Liver (tissue), 9 donors: ENCODE results near the gene CFAP70. TPM values are rescaled to one million over a fixed set of nuclear protein-coding genes. Genes with fewer than 3 reads are reported as not detected.

Experiments used
- DNase-seq: peaks from one replicate; pipeline ENCODE4 v3.0.0-alpha.2; 2017; ENCODE audit warnings: low spot score
- H3K27ac ChIP-seq, 2 donors: one replicate each; pipeline ENCODE4 v1.7.0; 2013; ENCODE audit warnings: inconsistent platforms in 2 of 2, low read length in 2 of 2, control low read depth in 1 of 2, low read depth in 1 of 2, mild to moderate bottlenecking in 1 of 2
- H3K27me3 ChIP-seq, 4 donors: one replicate each; pipeline versions ENCODE4 v1.6.1 to v1.7.0; 2013; ENCODE audit warnings: low read length in 3 of 4, inconsistent platforms in 1 of 4, mild to moderate bottlenecking in 1 of 4, moderate library complexity in 1 of 4; ENCODE audit not compliant: control insufficient read depth in 4 of 4, insufficient read depth in 4 of 4
- H3K36me3 ChIP-seq, 4 donors: one replicate each; pipeline versions ENCODE4 v1.6.1 to v1.7.0; 2013; ENCODE audit warnings: low read length in 3 of 4, mild to moderate bottlenecking in 3 of 4, low read depth in 1 of 4, moderate library complexity in 1 of 4; ENCODE audit not compliant: control insufficient read depth in 4 of 4, insufficient read depth in 3 of 4
- H3K4me1 ChIP-seq, 4 donors: one replicate each; pipeline versions ENCODE4 v1.6.1 to v1.7.0; 2013; ENCODE audit warnings: low read length in 3 of 4, mild to moderate bottlenecking in 3 of 4, moderate library complexity in 1 of 4; ENCODE audit not compliant: control insufficient read depth in 4 of 4, insufficient read depth in 4 of 4
- H3K4me3 ChIP-seq, 3 donors: one replicate each; pipeline versions ENCODE4 v1.6.1 to v1.7.0; 2013; ENCODE audit warnings: low read length in 3 of 3, control low read depth in 1 of 3, low read depth in 1 of 3, mild to moderate bottlenecking in 1 of 3
- H3K9ac ChIP-seq, 2 donors: one replicate each; pipeline ENCODE4 v1.7.0; 2013; ENCODE audit warnings: low read length in 2 of 2, mild to moderate bottlenecking in 2 of 2, moderate library complexity in 2 of 2, control low read depth in 1 of 2, low read depth in 1 of 2
- H3K9me3 ChIP-seq, 4 donors: one replicate each; pipeline versions ENCODE4 v1.6.1 to v1.7.0; 2013; ENCODE audit warnings: low read length in 3 of 4; ENCODE audit not compliant: control insufficient read depth in 4 of 4
- EGR1 ChIP-seq, 2 donors: IDR thresholded peaks; 2 replicates each; pipeline ENCODE4 v1.6.1; 2016 to 2018; ENCODE audit warnings: antibody characterized with exemption in 2 of 2, low read depth in 2 of 2
- FOXA1 ChIP-seq: IDR thresholded peaks from 2 replicates; pipeline ENCODE4 v1.6.1; 2016; ENCODE audit warnings: antibody characterized with exemption
- FOXA2 ChIP-seq: IDR thresholded peaks from 2 replicates; pipeline ENCODE4 v1.6.1; 2016; ENCODE audit warnings: antibody characterized with exemption
- GABPA ChIP-seq, 2 donors: IDR thresholded peaks in 1 of 2; conservative IDR thresholded peaks in 1 of 2; 2 replicates each; pipeline ENCODE4 v1.6.1; 2016; ENCODE audit warnings: antibody characterized with exemption in 2 of 2, mild to moderate bottlenecking in 1 of 2, moderate library complexity in 1 of 2
- HNF4A ChIP-seq, 2 donors: conservative IDR thresholded peaks; 2 replicates each; pipeline ENCODE4 v1.6.1; 2016; ENCODE audit warnings: antibody characterized with exemption in 2 of 2, mild to moderate bottlenecking in 2 of 2
- HNF4G ChIP-seq: IDR thresholded peaks from 2 replicates; pipeline ENCODE4 v1.6.1; 2016; ENCODE audit warnings: antibody characterized with exemption
- JUND ChIP-seq, 2 donors: IDR thresholded peaks; 2 replicates each; pipeline ENCODE4 v1.6.1; 2016; ENCODE audit warnings: antibody characterized with exemption in 2 of 2
- NR2F2 ChIP-seq: IDR thresholded peaks from 2 replicates; pipeline ENCODE4 v1.6.1; 2016; ENCODE audit warnings: antibody characterized with exemption
- RAD21 ChIP-seq, 2 donors: IDR thresholded peaks; 2 replicates each; pipeline ENCODE4 v1.6.1; 2016; ENCODE audit warnings: antibody characterized with exemption in 2 of 2, mild to moderate bottlenecking in 2 of 2
- RXRA ChIP-seq, 2 donors: IDR thresholded peaks; 2 replicates each; pipeline ENCODE4 v1.6.1; 2017 to 2018; ENCODE audit warnings: antibody characterized with exemption in 2 of 2, mild to moderate bottlenecking in 1 of 2
- SP1 ChIP-seq: IDR thresholded peaks from 2 replicates; pipeline ENCODE4 v1.6.1; 2018; ENCODE audit warnings: antibody characterized with exemption, mild to moderate bottlenecking
- TAF1 ChIP-seq: conservative IDR thresholded peaks from 2 replicates; pipeline ENCODE4 v1.6.1; 2016; ENCODE audit warnings: antibody characterized with exemption, mild to moderate bottlenecking
- YY1 ChIP-seq: IDR thresholded peaks from 2 replicates; pipeline ENCODE4 v1.6.1; 2016; ENCODE audit warnings: antibody characterized with exemption, mild to moderate bottlenecking
- WGBS: extraction: QIAGEN DNeasy Blood & Tissue Kit; methylation state at CpG from one replicate; pipeline ENCODE4 v1.1.7; 2013; 5-methylcytosine and 5-hydroxymethylcytosine counted together
- polyA plus RNA-seq, 2 donors: library from polyadenylated mRNA; stranded (reverse) in 1 of 2; unstranded in 1 of 2; fragments of 200-250 nt in 1 of 2; fragments of >200 nt in 1 of 2; fragmentation: Nextera tagmentation in 1 of 2; extraction: Ambion mirVana in 1 of 2; gene quantifications; one replicate each; pipeline versions ENCODE4 v1.2.1 to v1.2.3, GENCODE V29; 2013 to 2015
- total RNA-seq, 2 donors: library from RNA; depleted of rRNA; stranded (reverse); fragments of >200 nt; gene quantifications; one replicate each; pipeline ENCODE4 v1.2.3, GENCODE V29; 2014
- TF ChIP-seq, protein P1 (sequence below): IDR thresholded peaks from 2 replicates; pipeline ENCODE4 v1.6.1; 2016; ENCODE audit warnings: antibody characterized with exemption
- TF ChIP-seq, protein P2 (sequence below): IDR thresholded peaks from 2 replicates; pipeline ENCODE4 v1.6.1; 2016; ENCODE audit warnings: antibody characterized with exemption
- TF ChIP-seq, protein P3 (sequence below): IDR thresholded peaks from 2 replicates; pipeline ENCODE4 v1.6.1; 2016; ENCODE audit warnings: antibody characterized with exemption, mild to moderate bottlenecking
- TF ChIP-seq, protein P4 (sequence below): IDR thresholded peaks from 2 replicates; pipeline ENCODE4 v1.6.1; 2016; ENCODE audit warnings: antibody characterized with exemption
- TF ChIP-seq, protein P5 (sequence below): fragments of 150-350 bp; IDR thresholded peaks from 2 replicates; pipeline ENCODE4 v1.5.1; 2017; ENCODE audit warnings: improper control_type of control experiment, low read depth, low read length; ENCODE audit not compliant: missing input control
- donor health status: healthy.
- donor health status: healthy.
- donor health status: healthy.
- donor health status: healthy.
- donor health status: healthy.

The CFAP70 gene
- total and polyA plus RNA-seq, 4 donors, result 0.46 to 2.3 (median 0.80) TPM

DNA sequence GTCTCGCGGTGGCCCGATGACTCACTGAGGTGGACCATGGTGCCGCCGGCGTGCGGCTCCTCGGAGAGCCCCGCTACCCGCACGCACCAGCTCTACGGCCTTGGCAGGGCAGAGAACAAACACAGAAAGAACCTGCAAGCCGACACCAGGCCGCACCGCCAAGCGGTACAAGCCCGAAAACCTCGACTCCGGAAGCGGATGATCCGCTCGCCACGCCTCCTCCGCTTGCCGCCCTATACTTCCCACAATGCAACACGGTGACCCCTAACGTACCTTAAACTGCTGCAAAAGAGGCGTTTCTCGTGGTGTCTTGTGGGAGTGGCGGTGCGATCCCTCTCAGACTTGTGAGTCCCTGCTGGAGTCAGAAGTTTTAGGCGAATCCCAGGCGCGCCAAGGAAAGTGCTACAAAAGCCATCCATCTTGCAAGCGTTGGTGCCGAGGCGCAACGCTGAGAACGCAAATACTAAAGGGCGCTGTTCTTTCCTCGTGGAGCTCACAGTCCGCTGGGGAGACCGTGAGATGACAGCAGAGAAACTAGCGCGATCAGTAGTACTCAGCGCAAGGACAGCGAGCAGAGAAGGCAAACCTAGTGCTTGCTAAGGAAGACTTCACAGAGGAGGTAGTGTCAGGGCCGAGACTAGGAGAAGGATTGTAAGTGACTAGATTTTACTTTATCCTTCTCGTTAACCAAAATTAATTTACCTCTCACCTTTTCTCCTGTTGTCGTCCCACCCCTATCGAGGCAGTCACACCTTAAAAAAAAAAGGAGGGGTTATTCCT lies 106.0 kb downstream of the CFAP70 start, which contains the start of gene MRPS16:
MRPS16 (minus strand) TSS at position 200 of the 780 bp plus-strand sequence; CDS start at position 38, 162 bp downstream.
- peak; percentile 93 for DNase-seq
- TF ChIP-seq GABPA (IDR thresholded peaks at IDR 0.05 in 1 of 2, conservative IDR thresholded peaks at IDR 0.05 in 1 of 2) (peak; percentile 49 to 94), TAF1 (peak; percentile 69), EGR1 (IDR thresholded peaks at IDR 0.05; ENCODE audit: low read depth in 2 of 2) (no peak), RAD21 (IDR thresholded peaks at IDR 0.05) (peak; percentile 29 to 55), HNF4A (conservative IDR thresholded peaks at IDR 0.05) (peak; percentile 59 to 81), HNF4G (peak; percentile 3), JUND (IDR thresholded peaks at IDR 0.05) (peak; percentile 69 to 77), SP1 (peak; percentile 82), RXRA (IDR thresholded peaks at IDR 0.05) (peak; percentile 86 to 88), FOXA1 (peak; percentile 60), FOXA2 (peak; percentile 46), NR2F2 (peak; percentile 89), YY1 (peak; percentile 95)
- TF ChIP-seq, protein P1, sequence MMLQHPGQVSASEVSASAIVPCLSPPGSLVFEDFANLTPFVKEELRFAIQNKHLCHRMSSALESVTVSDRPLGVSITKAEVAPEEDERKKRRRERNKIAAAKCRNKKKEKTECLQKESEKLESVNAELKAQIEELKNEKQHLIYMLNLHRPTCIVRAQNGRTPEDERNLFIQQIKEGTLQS, result no peak
- TF ChIP-seq, protein P2, sequence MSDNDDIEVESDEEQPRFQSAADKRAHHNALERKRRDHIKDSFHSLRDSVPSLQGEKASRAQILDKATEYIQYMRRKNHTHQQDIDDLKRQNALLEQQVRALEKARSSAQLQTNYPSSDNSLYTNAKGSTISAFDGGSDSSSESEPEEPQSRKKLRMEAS, result peak; percentile 98
- TF ChIP-seq, protein P3, sequence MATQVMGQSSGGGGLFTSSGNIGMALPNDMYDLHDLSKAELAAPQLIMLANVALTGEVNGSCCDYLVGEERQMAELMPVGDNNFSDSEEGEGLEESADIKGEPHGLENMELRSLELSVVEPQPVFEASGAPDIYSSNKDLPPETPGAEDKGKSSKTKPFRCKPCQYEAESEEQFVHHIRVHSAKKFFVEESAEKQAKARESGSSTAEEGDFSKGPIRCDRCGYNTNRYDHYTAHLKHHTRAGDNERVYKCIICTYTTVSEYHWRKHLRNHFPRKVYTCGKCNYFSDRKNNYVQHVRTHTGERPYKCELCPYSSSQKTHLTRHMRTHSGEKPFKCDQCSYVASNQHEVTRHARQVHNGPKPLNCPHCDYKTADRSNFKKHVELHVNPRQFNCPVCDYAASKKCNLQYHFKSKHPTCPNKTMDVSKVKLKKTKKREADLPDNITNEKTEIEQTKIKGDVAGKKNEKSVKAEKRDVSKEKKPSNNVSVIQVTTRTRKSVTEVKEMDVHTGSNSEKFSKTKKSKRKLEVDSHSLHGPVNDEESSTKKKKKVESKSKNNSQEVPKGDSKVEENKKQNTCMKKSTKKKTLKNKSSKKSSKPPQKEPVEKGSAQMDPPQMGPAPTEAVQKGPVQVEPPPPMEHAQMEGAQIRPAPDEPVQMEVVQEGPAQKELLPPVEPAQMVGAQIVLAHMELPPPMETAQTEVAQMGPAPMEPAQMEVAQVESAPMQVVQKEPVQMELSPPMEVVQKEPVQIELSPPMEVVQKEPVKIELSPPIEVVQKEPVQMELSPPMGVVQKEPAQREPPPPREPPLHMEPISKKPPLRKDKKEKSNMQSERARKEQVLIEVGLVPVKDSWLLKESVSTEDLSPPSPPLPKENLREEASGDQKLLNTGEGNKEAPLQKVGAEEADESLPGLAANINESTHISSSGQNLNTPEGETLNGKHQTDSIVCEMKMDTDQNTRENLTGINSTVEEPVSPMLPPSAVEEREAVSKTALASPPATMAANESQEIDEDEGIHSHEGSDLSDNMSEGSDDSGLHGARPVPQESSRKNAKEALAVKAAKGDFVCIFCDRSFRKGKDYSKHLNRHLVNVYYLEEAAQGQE, result peak; percentile 88
- TF ChIP-seq, protein P4, sequence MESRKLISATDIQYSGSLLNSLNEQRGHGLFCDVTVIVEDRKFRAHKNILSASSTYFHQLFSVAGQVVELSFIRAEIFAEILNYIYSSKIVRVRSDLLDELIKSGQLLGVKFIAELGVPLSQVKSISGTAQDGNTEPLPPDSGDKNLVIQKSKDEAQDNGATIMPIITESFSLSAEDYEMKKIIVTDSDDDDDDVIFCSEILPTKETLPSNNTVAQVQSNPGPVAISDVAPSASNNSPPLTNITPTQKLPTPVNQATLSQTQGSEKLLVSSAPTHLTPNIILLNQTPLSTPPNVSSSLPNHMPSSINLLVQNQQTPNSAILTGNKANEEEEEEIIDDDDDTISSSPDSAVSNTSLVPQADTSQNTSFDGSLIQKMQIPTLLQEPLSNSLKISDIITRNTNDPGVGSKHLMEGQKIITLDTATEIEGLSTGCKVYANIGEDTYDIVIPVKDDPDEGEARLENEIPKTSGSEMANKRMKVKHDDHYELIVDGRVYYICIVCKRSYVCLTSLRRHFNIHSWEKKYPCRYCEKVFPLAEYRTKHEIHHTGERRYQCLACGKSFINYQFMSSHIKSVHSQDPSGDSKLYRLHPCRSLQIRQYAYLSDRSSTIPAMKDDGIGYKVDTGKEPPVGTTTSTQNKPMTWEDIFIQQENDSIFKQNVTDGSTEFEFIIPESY, result peak; percentile 97
- TF ChIP-seq, protein P5, sequence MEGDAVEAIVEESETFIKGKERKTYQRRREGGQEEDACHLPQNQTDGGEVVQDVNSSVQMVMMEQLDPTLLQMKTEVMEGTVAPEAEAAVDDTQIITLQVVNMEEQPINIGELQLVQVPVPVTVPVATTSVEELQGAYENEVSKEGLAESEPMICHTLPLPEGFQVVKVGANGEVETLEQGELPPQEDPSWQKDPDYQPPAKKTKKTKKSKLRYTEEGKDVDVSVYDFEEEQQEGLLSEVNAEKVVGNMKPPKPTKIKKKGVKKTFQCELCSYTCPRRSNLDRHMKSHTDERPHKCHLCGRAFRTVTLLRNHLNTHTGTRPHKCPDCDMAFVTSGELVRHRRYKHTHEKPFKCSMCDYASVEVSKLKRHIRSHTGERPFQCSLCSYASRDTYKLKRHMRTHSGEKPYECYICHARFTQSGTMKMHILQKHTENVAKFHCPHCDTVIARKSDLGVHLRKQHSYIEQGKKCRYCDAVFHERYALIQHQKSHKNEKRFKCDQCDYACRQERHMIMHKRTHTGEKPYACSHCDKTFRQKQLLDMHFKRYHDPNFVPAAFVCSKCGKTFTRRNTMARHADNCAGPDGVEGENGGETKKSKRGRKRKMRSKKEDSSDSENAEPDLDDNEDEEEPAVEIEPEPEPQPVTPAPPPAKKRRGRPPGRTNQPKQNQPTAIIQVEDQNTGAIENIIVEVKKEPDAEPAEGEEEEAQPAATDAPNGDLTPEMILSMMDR, result no peak
- peak within 1 kb of the TSS; percentile 83 to 97 (median 94) for H3K4me3 ChIP-seq
- H3K27ac ChIP-seq, result peak within 1 kb of the TSS; percentile 67 to 90
- no peaks in the 10 kb centered on the region for H3K9me3 ChIP-seq
- no peaks in the 10 kb centered on the region for H3K27me3 ChIP-seq
- peaks cover 3 to 7% (median 5%) of the 10 kb centered on the region in 4 donors for H3K36me3 ChIP-seq
- peaks cover 6 to 30% (median 26%) of the 10 kb centered on the region in 4 donors for H3K4me1 ChIP-seq
- WGBS, result under 1% methylated on average over 51 of the region's 51 CpGs
- H3K9ac ChIP-seq, result peak within 1 kb of the TSS; percentile 95 to 99
